ENCODE measurements around the gene C2orf15.
"Not testable (repeated sequence)": the region's sequence is repeated elsewhere in the genome, so short reads cannot be mapped to it uniquely, and the experiment has no call there.

Gene C2orf15

GRCh38 chr2:99159594-99159993 is 18.1 kb downstream of the C2orf15 start:
- in situ Hi-C loops (cut with MboI; ENCODE audit: low sequenced_read_pairs): no loop called here

DNA sequence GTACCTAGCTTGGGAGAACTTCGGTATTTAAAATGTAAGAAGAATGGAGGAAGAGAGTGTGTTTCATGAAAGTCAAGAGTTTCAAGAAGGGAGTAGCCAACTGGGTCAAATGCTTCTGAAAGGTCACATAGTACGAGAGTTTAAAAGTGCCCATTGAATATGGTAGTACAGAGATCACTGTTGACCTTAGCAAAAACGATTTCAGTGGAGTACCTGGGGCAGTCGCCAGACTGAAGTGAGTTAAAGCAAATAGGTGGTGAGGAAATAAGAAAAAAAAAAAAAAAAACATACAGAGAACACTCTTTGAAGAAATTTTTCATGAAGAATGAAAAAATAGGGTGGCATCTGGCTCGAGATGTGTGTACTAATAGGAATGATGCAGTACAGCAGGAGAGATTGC is 24.7 kb downstream of the C2orf15 start:
- in situ Hi-C loops (cut with MboI; ENCODE audit: low sequenced_read_pairs): no loop called here

- in situ Hi-C loops (cut with MboI; ENCODE audit: low sequenced_read_pairs): no loop called here
Measured at GRCh38 chr2:99169534-99169933, 28.0 kb downstream of the C2orf15 start.

GRCh38 chr2:99171377-99172140 is 30.1 kb downstream of the C2orf15 start:
- in situ Hi-C loops (cut with MboI; ENCODE audit: low sequenced_read_pairs): no loop called here

- in situ Hi-C loops (cut with MboI; ENCODE audit: low sequenced_read_pairs): no loop called here
Measured at GRCh38 chr2:99180755-99181623, 39.5 kb downstream of the C2orf15 start, which contains the start of the genes MITD1 and MRPL30. TSS of gene MITD1 (minus strand) at chr2:99181058. CDS start at chr2:99180981, 77 bp downstream. TSS of gene MRPL30 (plus strand) at chr2:99181184. CDS start at chr2:99186204, 5,020 bp downstream.

- in situ Hi-C loops (cut with MboI; ENCODE audit: low sequenced_read_pairs): no loop called here
Measured at GRCh38 chr2:99181624-99182000, 40.1 kb downstream of the C2orf15 start.

- in situ Hi-C loops (cut with MboI; ENCODE audit: low sequenced_read_pairs): no loop called here
Measured at GRCh38 chr2:99183025-99183424, 41.5 kb downstream of the C2orf15 start.

DNA sequence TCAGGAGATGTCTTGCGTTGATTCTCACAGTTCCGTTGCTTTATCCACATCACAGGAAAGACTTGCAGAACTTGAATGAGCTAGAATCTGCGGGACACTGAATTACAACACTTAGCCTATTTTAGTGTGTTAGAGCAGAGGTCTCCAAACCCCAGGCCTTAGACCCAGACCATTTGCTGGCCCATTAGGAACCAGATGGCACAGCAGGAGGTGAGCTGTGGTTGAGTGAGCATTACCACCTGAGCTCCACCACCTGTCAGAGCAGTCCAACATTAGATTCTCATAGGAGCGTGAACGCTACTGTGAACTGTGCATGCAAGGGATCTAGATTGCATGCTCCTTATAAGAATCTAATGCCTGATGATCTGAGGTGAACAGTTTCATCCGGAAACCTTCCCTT is 43.3 kb downstream of the C2orf15 start:
- in situ Hi-C loops (cut with MboI; ENCODE audit: low sequenced_read_pairs): no loop called here

DNA sequence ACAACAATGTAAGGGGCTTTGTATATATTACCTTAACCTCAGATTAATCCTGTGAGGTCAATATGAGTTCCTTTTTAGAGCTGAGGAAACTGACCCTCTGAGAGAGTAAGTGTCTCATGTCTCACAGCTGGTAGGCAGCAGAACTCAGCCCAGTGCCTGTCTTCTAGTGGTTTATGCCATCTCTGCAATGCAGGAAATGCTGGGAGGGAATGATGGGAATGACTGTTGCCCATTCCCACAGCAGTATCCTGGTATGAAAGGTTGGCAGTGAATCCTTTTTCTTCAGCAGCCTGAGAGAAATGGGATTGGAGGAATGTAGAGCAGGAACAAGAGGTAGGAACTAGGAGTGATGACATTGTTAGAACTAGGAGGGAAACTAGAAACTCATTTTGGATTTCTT is 45.5 kb downstream of the C2orf15 start:
- in situ Hi-C loops (cut with MboI; ENCODE audit: low sequenced_read_pairs): no loop called here

- in situ Hi-C loops (cut with MboI; ENCODE audit: low sequenced_read_pairs): no loop called here
Measured at GRCh38 chr2:99188357-99188756, 46.9 kb downstream of the C2orf15 start.

GRCh38 chr2:99190548-99190947 is 49.0 kb downstream of the C2orf15 start:
- in situ Hi-C loops (cut with MboI; ENCODE audit: low sequenced_read_pairs): no loop called here

- in situ Hi-C loops (cut with MboI; ENCODE audit: low sequenced_read_pairs): not testable (repeated sequence)
Measured at GRCh38 chr2:99192364-99192763, 50.9 kb downstream of the C2orf15 start.

DNA sequence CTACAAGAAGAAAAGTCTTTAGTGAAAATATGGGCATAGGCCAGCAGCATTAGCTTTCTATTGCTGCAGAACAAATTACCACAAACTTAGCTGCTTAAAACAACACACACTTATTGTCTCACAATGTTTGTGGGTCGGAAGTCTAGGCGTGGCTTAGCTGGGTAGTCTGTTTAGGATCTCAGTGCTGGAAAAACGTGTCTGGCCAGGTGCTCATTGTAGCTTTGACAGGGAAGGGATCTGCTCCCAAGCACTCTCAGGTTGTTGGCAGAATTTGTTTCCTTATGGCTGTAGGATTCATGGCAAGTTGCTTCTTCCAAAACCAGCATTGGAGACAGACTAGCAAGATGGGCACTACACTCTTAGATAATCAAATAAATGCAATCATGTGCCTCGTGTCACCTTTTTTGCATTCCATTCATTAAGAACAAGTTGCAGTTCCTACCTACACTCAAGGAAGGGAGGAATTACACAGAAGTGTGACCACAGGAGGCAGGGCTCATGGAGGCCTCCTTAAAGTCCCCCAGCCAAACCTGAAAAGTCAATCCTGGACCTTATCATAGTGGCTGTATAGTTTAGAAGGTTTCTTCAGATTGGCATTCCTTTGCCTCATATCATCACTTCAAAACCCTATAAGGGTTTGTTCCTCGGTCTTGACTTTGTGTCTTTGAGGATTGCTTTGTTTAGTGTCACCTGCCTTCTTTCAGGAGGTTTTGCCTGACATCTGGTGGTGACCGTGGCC is 56.8 kb downstream of the C2orf15 start:
- in situ Hi-C loops (cut with MboI; ENCODE audit: low sequenced_read_pairs): no loop called here

DNA sequence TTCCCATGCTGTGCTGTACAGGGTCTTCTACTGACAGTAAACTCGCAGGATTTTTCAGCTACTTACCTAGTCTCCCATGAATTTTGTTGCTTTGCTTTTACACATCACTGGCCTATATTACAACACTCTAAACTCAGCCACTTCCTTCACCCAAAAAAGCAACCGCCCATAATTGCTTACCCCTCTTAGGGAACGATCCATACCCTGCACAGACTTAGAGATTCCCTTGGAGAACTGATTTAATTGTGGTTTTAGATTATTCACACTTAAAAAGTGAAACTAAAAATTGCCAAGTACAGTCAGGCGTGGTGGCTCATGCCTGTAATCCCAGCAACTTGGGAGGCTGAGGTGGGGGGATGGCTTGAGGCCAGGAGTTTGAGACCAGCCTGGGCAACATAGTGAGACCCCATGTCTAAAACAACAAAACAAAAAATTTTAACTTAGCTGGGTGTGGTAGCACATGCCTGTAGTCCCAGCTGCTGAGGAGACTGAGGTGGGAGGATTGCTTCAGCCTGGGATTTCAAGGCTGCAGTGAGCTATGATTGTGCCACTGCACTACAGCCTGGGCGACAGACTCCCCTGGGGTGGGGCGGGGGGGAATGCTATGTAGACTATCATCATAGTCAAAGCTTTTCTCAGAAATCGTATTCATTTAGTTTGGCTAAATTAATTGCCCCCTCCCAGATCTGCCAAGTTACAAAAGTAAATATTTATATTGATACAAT is 58.7 kb downstream of the C2orf15 start:
- in situ Hi-C loops (cut with MboI; ENCODE audit: low sequenced_read_pairs): no loop called here

Data from hTERT RPE-1 (cell line).